ENCODE measurements around the gene ABCA7.

The ABCA7 gene

GRCh38 chr19:1039646-1040475, at the start of gene ABCA7:
TSS of gene ABCA7 (plus strand) at chr19:1040107. CDS start at chr19:1041362, 1,255 bp downstream.
- DNase-seq: peak; percentile 89 to 99

GRCh38 chr19:990119-990571, 49.8 kb upstream of the ABCA7 start:
- DNase-seq: no peak

- no peak for DNase-seq
These were observed 49.2 kb upstream of the ABCA7 start for GRCh38 chr19:990746-991145.

- peak in 1 of 2 experiments; percentile 31 for DNase-seq
These were observed 48.6 kb upstream of the ABCA7 start for GRCh38 chr19:991174-991931.

GRCh38 chr19:991932-992669, 47.8 kb upstream of the ABCA7 start:
- no peak for DNase-seq

- DNase-seq: no peak
These were observed 47.2 kb upstream of the ABCA7 start for GRCh38 chr19:992670-993055.

- DNase-seq: no peak
These were observed 46.5 kb upstream of the ABCA7 start for GRCh38 chr19:993361-993830.

- DNase-seq: no peak
These were observed 46.0 kb upstream of the ABCA7 start for GRCh38 chr19:993831-994393.

- DNase-seq: no peak
These were observed 45.4 kb upstream of the ABCA7 start for GRCh38 chr19:994516-994915.

- peak in 1 of 2 experiments; percentile 23 for DNase-seq
These were observed 44.7 kb upstream of the ABCA7 start for GRCh38 chr19:995051-995827.

GRCh38 chr19:996051-996838, 43.7 kb upstream of the ABCA7 start:
- DNase-seq: peak in 1 of 2 experiments; percentile 43

GRCh38 chr19:998064-998463, 41.8 kb upstream of the ABCA7 start:
- no peak for DNase-seq

GRCh38 chr19:999379-999719, 40.6 kb upstream of the ABCA7 start:
- DNase-seq: no peak

- DNase-seq: peak in 1 of 2 experiments; percentile 63
These were observed 39.8 kb upstream of the ABCA7 start, which contains the start of gene GRIN3B for GRCh38 chr19:1000095-1000494. TSS of gene GRIN3B (plus strand) at chr19:1000419. CDS start at chr19:1000438, 19 bp downstream.

GRCh38 chr19:1000591-1001537, 39.0 kb upstream of the ABCA7 start:
- no peak for DNase-seq

GRCh38 chr19:1001538-1002166, 38.3 kb upstream of the ABCA7 start:
- DNase-seq: peak in 1 of 2 experiments; percentile 56

GRCh38 chr19:1002600-1002999, 37.3 kb upstream of the ABCA7 start:
- DNase-seq: no peak

- DNase-seq: no peak
These were observed 36.6 kb upstream of the ABCA7 start for GRCh38 chr19:1003283-1003682.

GRCh38 chr19:1004204-1004802, 35.6 kb upstream of the ABCA7 start:
- DNase-seq: no peak

All from NCI-H446 (cell line).